Epidermal melanocyte (primary cell): ENCODE data around the gene ENTPD6.
A peak's percentile ranks its signal among the peaks of the same experiment; 100 is the strongest.
"Not testable (repeated sequence)": the region's sequence is repeated elsewhere in the genome, so short reads cannot be mapped to it uniquely, and the experiment has no call there.

Experiments used
- DNase-seq: peaks from one replicate; pipeline ENCODE4 v3.0.0; 2011; ENCODE audit warnings: low spot score; ENCODE audit not compliant: insufficient read length

The ENTPD6 gene

GRCh38 chr20:25223179-25223661, 27.7 kb downstream of the ENTPD6 start:
- DNase-seq: no peak

- no peak for DNase-seq
Measured at GRCh38 chr20:25223765-25224720, 28.5 kb downstream of the ENTPD6 start.

DNA sequence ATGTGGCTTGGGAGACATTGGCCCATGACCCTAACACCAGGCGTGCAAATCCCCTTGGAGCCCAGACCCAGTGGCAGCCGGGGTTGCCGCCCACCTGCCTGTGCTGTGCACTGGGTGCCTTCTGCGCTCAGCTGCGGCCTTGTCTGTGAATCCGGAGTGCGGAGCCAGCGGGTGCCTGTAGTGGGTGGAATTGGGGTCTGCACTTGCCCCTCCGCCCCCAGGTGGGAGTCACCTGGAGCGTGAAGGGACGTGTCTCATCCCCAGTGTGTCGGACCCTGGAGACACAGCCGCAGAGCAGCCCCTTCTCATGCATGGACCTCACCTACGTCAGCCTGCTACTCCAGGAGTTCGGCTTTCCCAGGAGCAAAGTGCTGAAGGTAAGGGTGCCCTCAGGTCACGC, 29.4 kb downstream of the ENTPD6 start:
- no peak for DNase-seq

- DNase-seq: no peak
Measured at GRCh38 chr20:25225642-25226432, 30.3 kb downstream of the ENTPD6 start.

- DNase-seq: peak; percentile 37
Measured at GRCh38 chr20:25226433-25227316, 31.2 kb downstream of the ENTPD6 start.

- DNase-seq: no peak
Measured at GRCh38 chr20:25227317-25227831, 31.9 kb downstream of the ENTPD6 start.

- no peak for DNase-seq
Measured at GRCh38 chr20:25229486-25230165, 34.1 kb downstream of the ENTPD6 start.

- no peak for DNase-seq
Measured at GRCh38 chr20:25230166-25230831, 34.8 kb downstream of the ENTPD6 start.

- no peak for DNase-seq
Measured at GRCh38 chr20:25233016-25233772, 37.7 kb downstream of the ENTPD6 start.

GRCh38 chr20:25234009-25234849, 38.7 kb downstream of the ENTPD6 start:
- DNase-seq: not testable (repeated sequence)

DNA sequence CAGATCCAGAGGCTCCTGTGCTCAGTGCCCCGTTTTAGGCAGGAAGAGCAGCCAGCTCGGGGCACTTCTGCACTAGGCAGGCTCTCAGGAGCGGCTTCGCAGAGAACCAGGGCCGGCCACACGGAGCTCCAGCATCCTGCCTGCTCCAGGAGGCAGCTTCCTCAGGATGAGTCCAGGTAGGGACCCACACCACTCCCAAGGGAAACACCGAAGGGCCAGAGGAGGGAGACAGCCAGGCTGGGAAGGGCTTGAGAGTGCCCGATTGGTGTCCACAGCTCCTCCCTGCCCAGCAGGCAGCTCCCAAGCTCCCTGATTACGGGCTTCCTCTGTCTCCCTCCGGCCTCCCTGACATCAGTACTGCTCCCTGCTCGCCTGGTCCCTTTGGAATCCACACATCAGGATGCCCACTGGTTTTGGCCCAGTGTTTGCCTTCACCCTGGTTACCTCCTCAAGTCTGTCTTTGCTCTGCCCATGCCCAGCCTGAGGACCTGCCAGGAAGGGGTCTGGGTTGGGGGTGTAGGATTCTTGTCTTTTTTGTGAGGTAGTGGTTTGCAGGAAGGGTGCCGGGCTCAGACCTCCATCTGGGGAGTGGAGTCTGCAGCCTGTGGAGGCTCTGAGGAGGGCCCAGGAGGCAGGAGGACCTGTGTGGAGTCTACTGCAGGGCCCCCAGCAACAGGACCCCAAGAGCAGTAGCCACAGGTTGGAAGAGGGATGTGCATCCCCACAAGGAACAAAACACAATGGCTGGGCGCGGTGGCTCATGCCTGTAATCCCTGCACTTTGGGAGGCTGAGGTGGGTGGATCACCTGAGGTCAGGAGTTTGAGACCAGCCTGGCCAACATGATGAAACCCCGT, 41.2 kb downstream of the ENTPD6 start:
- DNase-seq: no peak

GRCh38 chr20:25237610-25238318, 42.3 kb downstream of the ENTPD6 start:
- peak; percentile 76 for DNase-seq

GRCh38 chr20:25238319-25239037, 43.0 kb downstream of the ENTPD6 start:
- no peak for DNase-seq

- DNase-seq: no peak
Measured at GRCh38 chr20:25239387-25240370, 44.2 kb downstream of the ENTPD6 start.
